Loucy (cell line): ENCODE measurements around the gene SSH3.

Source experiments
- H2AFZ ChIP-seq: fragments of 200-600 bp; sonication (generic); 2 replicates; pipeline ENCODE4 v1.6.0; 2016; ENCODE audit warnings: antibody characterized with exemption, mild to moderate bottlenecking, low read length, moderate library complexity
- H3F3A ChIP-seq: fragments of 200-600 bp; 2 replicates; pipeline ENCODE4 v1.6.0; 2016; ENCODE audit warnings: antibody characterized with exemption, low read depth, mild to moderate bottlenecking
- H3K27me3 ChIP-seq: fragments of 200-600 bp; sonication (generic); 2 replicates; pipeline ENCODE4 v1.6.1; 2014; ENCODE audit warnings: low read length, mild to moderate bottlenecking; ENCODE audit not compliant: insufficient read depth, poor library complexity, severe bottlenecking
- H3K36me3 ChIP-seq: fragments of 200-600 bp; sonication (generic); 2 replicates; pipeline ENCODE4 v1.6.1; 2016; ENCODE audit warnings: low read length; ENCODE audit not compliant: insufficient read depth
- H3K4me1 ChIP-seq: fragments of 200-600 bp; sonication (generic); 2 replicates; pipeline ENCODE4 v1.5.1; 2014; ENCODE audit warnings: low read length, mild to moderate bottlenecking; ENCODE audit not compliant: insufficient read depth, poor library complexity, severe bottlenecking
- H3K4me2 ChIP-seq: fragments of 200-600 bp; sonication (generic); 2 replicates; pipeline ENCODE4 v1.6.0; 2014; ENCODE audit warnings: antibody characterized with exemption, low read length, low read depth, mild to moderate bottlenecking; ENCODE audit not compliant: poor library complexity, severe bottlenecking
- H3K4me3 ChIP-seq: fragments of 200-600 bp; sonication (generic); 2 replicates; pipeline ENCODE4 v1.5.1; 2014; ENCODE audit warnings: low read length, mild to moderate bottlenecking, mixed read lengths; ENCODE audit not compliant: poor library complexity, severe bottlenecking
- H3K79me2 ChIP-seq: fragments of 200-600 bp; sonication (generic); 2 replicates; pipeline ENCODE4 v1.6.1; 2014; ENCODE audit warnings: low read length; ENCODE audit not compliant: insufficient read depth
- H3K9ac ChIP-seq: fragments of 200-600 bp; sonication (generic); 2 replicates; pipeline ENCODE4 v1.6.0; 2014; ENCODE audit warnings: mild to moderate bottlenecking, low read depth, low read length, moderate library complexity; ENCODE audit not compliant: poor library complexity, severe bottlenecking
- H3K9me2 ChIP-seq: fragments of 200-600 bp; sonication (generic); replicated peaks from 2 replicates; pipeline ENCODE4 v1.6.1; 2016; ENCODE audit warnings: low read depth, low read length, mixed read lengths
- H3K9me3 ChIP-seq: fragments of 200-600 bp; sonication (generic); 2 replicates; pipeline ENCODE4 v1.6.1; 2014; ENCODE audit warnings: mild to moderate bottlenecking, antibody characterized with exemption, low read length, low read depth; ENCODE audit not compliant: insufficient read depth
- H4K20me1 ChIP-seq: fragments of 200-600 bp; sonication (generic); 2 replicates; pipeline ENCODE4 v1.6.0; 2014; ENCODE audit warnings: antibody characterized with exemption, low read length, mild to moderate bottlenecking; ENCODE audit not compliant: insufficient read depth, poor library complexity, severe bottlenecking
- CTCF ChIP-seq: fragments of 200-600 bp; sonication (generic); conservative IDR thresholded peaks from 2 replicates; pipeline ENCODE4 v1.5.1; 2014; ENCODE audit warnings: mild to moderate bottlenecking, antibody characterized with exemption, low read length
- EZH2phosphoT487 ChIP-seq: fragments of 200-600 bp; IDR thresholded peaks from 2 replicates; pipeline ENCODE4 v1.6.1; 2018; ENCODE audit warnings: antibody characterized with exemption, mild to moderate bottlenecking, moderate library complexity, borderline replicate concordance

The SSH3 gene

GRCh38 chr11:67314218-67314617 lies 10.9 kb downstream of the SSH3 start:
- no peak overlapping the region for H3K9ac ChIP-seq
- H3K27me3 ChIP-seq, result no peaks in the 10 kb centered on the region
- H3F3A ChIP-seq, result no peaks in the 10 kb centered on the region
- H3K4me2 ChIP-seq, result no peak overlapping the region
- H3K4me1 ChIP-seq, result peaks cover 10% of the 10 kb centered on the region
- no peaks in the 10 kb centered on the region for H3K79me2 ChIP-seq
- no peak for TF ChIP-seq CTCF
- no peak for TF ChIP-seq EZH2phosphoT487
- H2AFZ ChIP-seq, result no peak overlapping the region
- H3K9me2 ChIP-seq, result no peaks in the 10 kb centered on the region
- no peak overlapping the region for H3K4me3 ChIP-seq
- H4K20me1 ChIP-seq, result no peaks in the 10 kb centered on the region
- no peaks in the 10 kb centered on the region for H3K9me3 ChIP-seq
- no peaks in the 10 kb centered on the region for H3K36me3 ChIP-seq

GRCh38 chr11:67315325-67315909 lies 12.1 kb downstream of the SSH3 start:
- no peak overlapping the region for H3K4me2 ChIP-seq

GRCh38 chr11:67316882-67317204 lies 13.5 kb downstream of the SSH3 start:
- Histone ChIP-seq H2AFZ (peak overlapping the region; percentile 96), H3K9ac (peak overlapping the region; percentile 88), H3K9me3 (no peaks in the 10 kb centered on the region), H4K20me1 (no peaks in the 10 kb centered on the region), H3K4me2 (peak overlapping the region; percentile 89), H3K27me3 (no peaks in the 10 kb centered on the region), H3K4me1 (peaks cover 20% of the 10 kb centered on the region), H3K36me3 (no peaks in the 10 kb centered on the region), H3K9me2 (no peaks in the 10 kb centered on the region), H3K79me2 (no peaks in the 10 kb centered on the region), H3F3A (no peaks in the 10 kb centered on the region), H3K4me3 (peak overlapping the region; percentile 93)
- no peak for TF ChIP-seq EZH2phosphoT487
- no peak for TF ChIP-seq CTCF

More at GRCh38 chr11:67315325-67315909, 12.1 kb downstream of the SSH3 start:
- Histone ChIP-seq H3K9me3 (no peaks in the 10 kb centered on the region), H3F3A (no peaks in the 10 kb centered on the region), H3K27me3 (no peaks in the 10 kb centered on the region), H3K79me2 (no peaks in the 10 kb centered on the region), H2AFZ (no peak overlapping the region), H3K9ac (no peak overlapping the region), H4K20me1 (no peaks in the 10 kb centered on the region), H3K9me2 (no peaks in the 10 kb centered on the region), H3K4me1 (peaks cover 15% of the 10 kb centered on the region), H3K4me3 (no peak overlapping the region), H3K36me3 (no peaks in the 10 kb centered on the region)
- TF ChIP-seq EZH2phosphoT487 (no peak), CTCF (no peak)
